GM12878 (cell line): ENCODE measurements around the gene TPO. TPM values are rescaled to one million over a fixed set of nuclear protein-coding genes. Genes with fewer than 3 reads are reported as not detected.

Experiments
- ATAC-seq: fragments of 200-7000 bp; cut with Tn5 transposase; 3 replicates; pipeline ENCODE4 v1.9.1; 2020; ENCODE audit warnings: mild to moderate bottlenecking, moderate library complexity
- BruUV-seq: library from RNA; stranded (reverse); fragments of 400-500 nt; replicated peaks from 2 replicates; lab custom pipeline; 2021; lab: Mats Ljungman, UMichigan
- CTCF ChIA-PET: fragments of 300-600 bp; sonication (Branson Sonifier 250); formaldehyde crosslinking; extraction: SDS; loops from one replicate; lab custom pipeline; 2021; ENCODE audit warnings: inconsistent platforms; lab: Yijun Ruan, JAX
- POLR2A ChIA-PET: fragments of 350-600 bp; formaldehyde crosslinking; extraction: SDS; loops from one replicate; lab custom pipeline; 2021; ENCODE audit warnings: inconsistent platforms; lab: Charles Lee
- RAD21 ChIA-PET: fragments of 300-600 bp; sonication (Branson Sonifier 250); formaldehyde crosslinking; loops from one replicate; lab custom pipeline; 2023; ENCODE audit warnings: antibody characterized with exemption; ENCODE audit not compliant: unreplicated experiment; lab: Charles Lee
- SMC1A ChIA-PET: fragments of 300-600 bp; sonication (Branson Sonifier 250); formaldehyde crosslinking; loops from one replicate; lab custom pipeline; 2023; ENCODE audit not compliant: unreplicated experiment, uncharacterized antibody; lab: Charles Lee
- DNase-seq: peaks from one replicate; pipeline ENCODE4 v3.0.0-alpha.2; 2011; ENCODE audit warnings: low read depth, low spot score
- FAIRE-seq: peaks from 3 replicates; lab custom pipeline; 2011; peaks lifted over from hg19 to GRCh38; lab: Jason Lieb, UNC
- H2AFZ ChIP-seq: 2 replicates; pipeline ENCODE4 v1.6.0; 2011; ENCODE audit warnings: low read depth, low read length, control low read depth; ENCODE audit not compliant: control insufficient read depth
- H3K27ac ChIP-seq: 2 replicates; pipeline ENCODE4 v1.5.1; 2011; ENCODE audit warnings: control low read depth; ENCODE audit not compliant: control insufficient read depth, insufficient read depth
- H3K27me3 ChIP-seq, 2 experiments: replicated peaks in 1 of 2; 2 replicates each; pipeline versions ENCODE4 v1.6.0 to v1.6.1; 2011; ENCODE audit warnings: low read length in 1 of 2; ENCODE audit not compliant: control insufficient read depth in 2 of 2, insufficient read depth in 2 of 2
- H3K36me3 ChIP-seq, 2 experiments: 2 replicates each; pipeline ENCODE4 v1.5.1; 2011; ENCODE audit warnings: low read length in 1 of 2; ENCODE audit not compliant: control insufficient read depth in 2 of 2, insufficient read depth in 2 of 2
- H3K4me1 ChIP-seq: 2 replicates; pipeline ENCODE4 v1.6.1; 2011; ENCODE audit warnings: mild to moderate bottlenecking, low read length, moderate library complexity, mixed read lengths; ENCODE audit not compliant: control insufficient read depth, insufficient read depth
- H3K4me2 ChIP-seq: 2 replicates; pipeline ENCODE4 v1.6.0; 2011; ENCODE audit warnings: control low read depth; ENCODE audit not compliant: control insufficient read depth, insufficient read depth
- H3K4me3 ChIP-seq: fragments of 200-600 bp; sonication (generic); 2 replicates; pipeline ENCODE4 v1.5.1; 2016
- H3K79me2 ChIP-seq: 2 replicates; pipeline ENCODE4 v1.6.0; 2011; ENCODE audit warnings: low read length; ENCODE audit not compliant: control insufficient read depth, insufficient read depth
- H3K9ac ChIP-seq: 2 replicates; pipeline ENCODE4 v1.8.0; 2011; ENCODE audit warnings: low read length, control low read depth, mixed read lengths; ENCODE audit not compliant: control insufficient read depth, insufficient read depth
- H3K9me3 ChIP-seq: replicated peaks from 3 replicates; pipeline ENCODE4 v1.5.1; 2011; ENCODE audit warnings: mild to moderate bottlenecking, low read length; ENCODE audit not compliant: control insufficient read depth, insufficient read depth
- H4K20me1 ChIP-seq: 2 replicates; pipeline ENCODE4 v1.6.0; 2011; ENCODE audit not compliant: control insufficient read depth, insufficient read depth
- BRCA1 ChIP-seq: IDR thresholded peaks from 2 replicates; pipeline ENCODE4 v1.6.1; 2011; ENCODE audit warnings: low read depth, low read length, improper control_type of control experiment
- DPF2 ChIP-seq: fragments of 450-650 bp; IDR thresholded peaks from 2 replicates; pipeline ENCODE4 v1.6.1; 2017; ENCODE audit warnings: mild to moderate bottlenecking
- EED ChIP-seq: sonication (generic); IDR thresholded peaks from 2 replicates; pipeline ENCODE4 v1.6.1; 2016; ENCODE audit warnings: antibody characterized with exemption, low read depth
- FOXK2 ChIP-seq: fragments of 450-650 bp; IDR thresholded peaks from 2 replicates; pipeline ENCODE4 v1.6.1; 2017; ENCODE audit warnings: mild to moderate bottlenecking, moderate library complexity
- GATAD2B ChIP-seq: fragments of 450-650 bp; conservative IDR thresholded peaks from 2 replicates; pipeline ENCODE4 v1.6.1; 2017; ENCODE audit warnings: low read depth, mild to moderate bottlenecking, moderate library complexity
- NFXL1 ChIP-seq: fragments of 450-650 bp; IDR thresholded peaks from 2 replicates; pipeline ENCODE4 v1.6.1; 2017; ENCODE audit warnings: antibody characterized with exemption, mild to moderate bottlenecking, borderline replicate concordance
- POLR2A ChIP-seq: IDR thresholded peaks from 2 replicates; pipeline ENCODE4 v1.6.1; 2011; ENCODE audit warnings: low read depth, mild to moderate bottlenecking, low read length
- POLR2AphosphoS5 ChIP-seq: IDR thresholded peaks from 2 replicates; pipeline ENCODE4 v1.6.1; 2011; ENCODE audit warnings: mild to moderate bottlenecking, low read length, inconsistent platforms
- SIN3A ChIP-seq: IDR thresholded peaks from 2 replicates; pipeline ENCODE4 v1.6.1; 2012; ENCODE audit warnings: low read depth, low read length, improper control_type of control experiment
- ZNF622 ChIP-seq: fragments of 450-650 bp; IDR thresholded peaks from 2 replicates; pipeline ENCODE4 v1.6.1; 2017; ENCODE audit warnings: mild to moderate bottlenecking, inconsistent platforms
- WGBS: methylation state at CpG from one replicate; pipeline ENCODE4 v1.1.6; 2016; ENCODE audit warnings: low lambda C conversion rate; ENCODE audit not compliant: insufficient replicate concordance, insufficient coverage; ENCODE audit errors: missing lambda C conversion rate; 5-methylcytosine and 5-hydroxymethylcytosine counted together
- in situ Hi-C: fragments of 300-500 bp; cut with MboI; formaldehyde crosslinking; loops from 9 replicates; pipeline ENCODE4 v1.14.3; 2018; ENCODE audit warnings: mixed read lengths
- intact Hi-C: fragments of 100-400 bp; cut with micrococcal nuclease; formaldehyde crosslinking; loops from one replicate; pipeline ENCODE4 v1.14.2; 2022; ENCODE audit not compliant: unreplicated experiment
- polyA plus RNA-seq, 11 experiments: library from polyadenylated mRNA; depleted of rRNA in 4 of 11; unstranded in 6 of 11; stranded (reverse) in 5 of 11; fragments of >200 nt; fragmentation: Nextera tagmentation in 4 of 11; fragmentation: Illumina TruSeq in 1 of 11; extraction: Ambion mirVana in 4 of 11; extraction: Trizol in 1 of 11; gene quantifications; 1 replicate in 1 of 11; 2 replicates in 10 of 11; pipeline versions ENCODE4 v1.2.1 to v1.2.3, GENCODE V29; 2011 to 2016; ENCODE audit warnings: inconsistent platforms in 2 of 11, missing spikeins in 2 of 11, low read depth in 1 of 11
- total RNA-seq, 4 experiments: library from RNA; depleted of rRNA in 3 of 4; stranded (reverse); fragments of >200 nt in 3 of 4; fragmentation: Illumina TruSeq in 1 of 4; extraction: Trizol in 1 of 4; gene quantifications; 2 replicates each; pipeline versions ENCODE4 v1.2.1 to v1.2.3, GENCODE V29; 2013 to 2021
- TF ChIP-seq, protein P1 (sequence below): fragments of 450-650 bp; IDR thresholded peaks from 2 replicates; pipeline ENCODE4 v1.6.1; 2017; ENCODE audit warnings: mild to moderate bottlenecking, low read depth, inconsistent platforms; ENCODE audit not compliant: poor library complexity, severe bottlenecking
- TF ChIP-seq, protein P2 (sequence below): IDR thresholded peaks from 2 replicates; pipeline ENCODE4 v1.6.1; 2012; ENCODE audit warnings: low read depth, low read length, improper control_type of control experiment
- TF ChIP-seq, protein P3 (sequence below): IDR thresholded peaks from 2 replicates; pipeline ENCODE4 v1.6.1; 2011; ENCODE audit warnings: low read depth, mild to moderate bottlenecking, low read length, moderate library complexity, borderline replicate concordance; ENCODE audit errors: extremely low read depth

TPO gene
- total and polyA plus RNA-seq, 10 of the 15 experiments (the other 5 are each of a cell fraction or from before 2014, with no cell fraction given): 0.07 to 0.11 TPM; not detected in 8

- DNase-seq: no peak
- no TSS peak for BruUV-seq
- Histone ChIP-seq H3K27me3 (no peaks in the 10 kb centered on the region), H3K4me2 (no peak overlapping the region), H4K20me1 (no peaks in the 10 kb centered on the region), H3K9ac (no peak overlapping the region), H3K27ac (no peak overlapping the region), H3K36me3 (no peaks in the 10 kb centered on the region), H3K4me1 (no peaks in the 10 kb centered on the region), H3K9me3 (no peaks in the 10 kb centered on the region; the same call in 1 of the 3 replicates), H3K79me2 (no peaks in the 10 kb centered on the region), H2AFZ (no peak overlapping the region), H3K4me3 (no peak overlapping the region)
- ChIA-PET CTCF (no interaction called here), SMC1A (no interaction called here), POLR2A (no interaction called here), RAD21 (no interaction called here)
- in situ Hi-C loops: no loop called here
- TF ChIP-seq, protein P1, sequence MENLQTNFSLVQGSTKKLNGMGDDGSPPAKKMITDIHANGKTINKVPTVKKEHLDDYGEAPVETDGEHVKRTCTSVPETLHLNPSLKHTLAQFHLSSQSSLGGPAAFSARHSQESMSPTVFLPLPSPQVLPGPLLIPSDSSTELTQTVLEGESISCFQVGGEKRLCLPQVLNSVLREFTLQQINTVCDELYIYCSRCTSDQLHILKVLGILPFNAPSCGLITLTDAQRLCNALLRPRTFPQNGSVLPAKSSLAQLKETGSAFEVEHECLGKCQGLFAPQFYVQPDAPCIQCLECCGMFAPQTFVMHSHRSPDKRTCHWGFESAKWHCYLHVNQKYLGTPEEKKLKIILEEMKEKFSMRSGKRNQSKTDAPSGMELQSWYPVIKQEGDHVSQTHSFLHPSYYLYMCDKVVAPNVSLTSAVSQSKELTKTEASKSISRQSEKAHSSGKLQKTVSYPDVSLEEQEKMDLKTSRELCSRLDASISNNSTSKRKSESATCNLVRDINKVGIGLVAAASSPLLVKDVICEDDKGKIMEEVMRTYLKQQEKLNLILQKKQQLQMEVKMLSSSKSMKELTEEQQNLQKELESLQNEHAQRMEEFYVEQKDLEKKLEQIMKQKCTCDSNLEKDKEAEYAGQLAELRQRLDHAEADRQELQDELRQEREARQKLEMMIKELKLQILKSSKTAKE: no peak
- TF ChIP-seq BRCA1 (no peak), POLR2AphosphoS5 (no peak), FOXK2 (no peak), GATAD2B (no peak), NFXL1 (no peak), POLR2A (no peak), DPF2 (no peak), SIN3A (no peak), EED (no peak), ZNF622 (no peak)
- TF ChIP-seq, protein P2, sequence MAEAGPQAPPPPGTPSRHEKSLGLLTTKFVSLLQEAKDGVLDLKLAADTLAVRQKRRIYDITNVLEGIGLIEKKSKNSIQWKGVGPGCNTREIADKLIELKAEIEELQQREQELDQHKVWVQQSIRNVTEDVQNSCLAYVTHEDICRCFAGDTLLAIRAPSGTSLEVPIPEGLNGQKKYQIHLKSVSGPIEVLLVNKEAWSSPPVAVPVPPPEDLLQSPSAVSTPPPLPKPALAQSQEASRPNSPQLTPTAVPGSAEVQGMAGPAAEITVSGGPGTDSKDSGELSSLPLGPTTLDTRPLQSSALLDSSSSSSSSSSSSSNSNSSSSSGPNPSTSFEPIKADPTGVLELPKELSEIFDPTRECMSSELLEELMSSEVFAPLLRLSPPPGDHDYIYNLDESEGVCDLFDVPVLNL: no peak
- TF ChIP-seq, protein P3, sequence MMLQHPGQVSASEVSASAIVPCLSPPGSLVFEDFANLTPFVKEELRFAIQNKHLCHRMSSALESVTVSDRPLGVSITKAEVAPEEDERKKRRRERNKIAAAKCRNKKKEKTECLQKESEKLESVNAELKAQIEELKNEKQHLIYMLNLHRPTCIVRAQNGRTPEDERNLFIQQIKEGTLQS: no peak
- no peak for FAIRE-seq
- no peak for ATAC-seq
- intact Hi-C loops: no loop called here
- 20% methylated on average over 9 of the region's 9 CpGs for WGBS
Observed at GRCh38 chr2:1402064-1402463, 11.2 kb upstream of the TPO start.
